Measurements from ENCODE around the gene KLHL40.
"Not testable (repeated sequence)": the region's sequence is repeated elsewhere in the genome, so short reads cannot be mapped to it uniquely, and the experiment has no call there.

Gene KLHL40

DNA sequence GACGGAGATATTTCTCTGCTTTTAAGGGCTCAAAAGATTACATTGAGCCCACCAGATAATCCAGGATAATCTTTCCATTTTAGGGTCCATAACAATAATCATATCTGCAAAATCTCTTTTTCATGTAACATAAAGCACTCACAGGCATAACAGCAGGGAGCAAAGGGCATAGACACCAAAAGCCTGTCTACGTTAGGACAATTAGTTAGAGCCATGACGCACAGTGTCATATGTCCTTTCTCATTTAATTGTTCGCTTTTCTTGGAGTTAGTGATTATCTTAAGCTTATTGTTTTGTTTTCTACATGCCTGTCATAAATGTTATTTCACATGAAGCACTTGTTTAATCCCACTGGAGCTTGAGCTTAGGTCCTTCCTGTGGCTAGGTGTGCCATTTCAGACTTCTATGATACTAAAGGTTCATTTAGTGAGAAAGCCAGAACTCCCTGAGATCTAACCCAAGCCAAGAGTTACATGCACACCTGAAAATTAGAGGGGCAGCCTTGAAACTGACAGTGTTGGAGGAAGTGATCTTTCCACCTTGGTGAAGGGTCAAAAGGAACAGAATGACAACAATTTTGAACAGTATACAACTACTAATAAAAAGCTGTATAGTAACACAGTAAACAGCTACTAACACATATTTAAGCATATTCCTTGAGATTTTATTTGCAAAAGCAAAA lies 29.0 kb downstream of the KLHL40 start:
- no peak for TF ChIP-seq ZNF274 (IDR thresholded peaks at IDR 0.05; ENCODE audit: low read depth, low read length)
- no peak overlapping the region for H3K4me3 ChIP-seq (ENCODE audit: low read length)

DNA sequence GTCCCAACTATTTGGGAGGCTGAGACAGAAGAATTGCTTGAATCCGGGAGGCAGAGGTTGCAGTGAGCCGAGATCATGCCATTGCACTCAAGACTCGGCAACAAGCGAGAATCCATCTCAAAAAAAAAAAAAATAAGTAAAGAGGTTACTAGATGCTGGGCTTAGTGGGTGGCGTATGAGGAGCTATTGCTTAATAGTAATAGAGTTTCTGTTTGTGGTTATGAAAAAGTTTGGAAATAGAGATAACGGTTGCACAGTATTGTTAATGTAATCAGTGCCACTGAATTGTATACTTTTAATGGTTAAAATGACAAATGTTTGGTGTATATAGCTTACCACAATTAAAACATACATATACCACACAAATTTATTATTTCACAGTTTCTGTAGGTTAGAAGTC lies 32.0 kb downstream of the KLHL40 start:
- no peak overlapping the region for H3K4me3 ChIP-seq (ENCODE audit: low read length)

DNA sequence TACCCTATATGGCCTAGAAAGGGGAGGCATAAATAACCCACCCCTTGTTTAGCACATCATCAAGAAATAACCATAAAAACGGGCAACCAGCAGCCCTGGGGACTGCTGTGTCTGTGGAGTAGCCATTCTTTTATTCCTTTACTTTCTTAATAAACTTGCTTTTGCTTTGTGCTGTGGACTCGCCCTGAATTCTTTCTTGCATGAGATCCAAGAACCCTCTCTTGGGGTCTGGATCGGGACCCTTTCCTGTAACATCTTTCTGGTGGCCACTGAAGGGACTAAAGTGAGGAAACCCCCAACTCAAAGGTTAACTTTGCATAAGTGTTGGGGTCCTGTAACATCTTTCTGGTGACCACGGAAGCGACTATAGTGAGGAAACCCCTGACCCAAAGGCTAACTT lies 33.0 kb downstream of the KLHL40 start:
- TF ChIP-seq ZNF274 (IDR thresholded peaks at IDR 0.05; ENCODE audit: low read depth, low read length) = no peak
- H3K4me3 ChIP-seq (ENCODE audit: low read length) = no peak overlapping the region

More for the DNA sequence above, 32.0 kb downstream of the KLHL40 start:
- no peak for TF ChIP-seq ZNF274 (IDR thresholded peaks at IDR 0.05; ENCODE audit: low read depth, low read length)

DNA sequence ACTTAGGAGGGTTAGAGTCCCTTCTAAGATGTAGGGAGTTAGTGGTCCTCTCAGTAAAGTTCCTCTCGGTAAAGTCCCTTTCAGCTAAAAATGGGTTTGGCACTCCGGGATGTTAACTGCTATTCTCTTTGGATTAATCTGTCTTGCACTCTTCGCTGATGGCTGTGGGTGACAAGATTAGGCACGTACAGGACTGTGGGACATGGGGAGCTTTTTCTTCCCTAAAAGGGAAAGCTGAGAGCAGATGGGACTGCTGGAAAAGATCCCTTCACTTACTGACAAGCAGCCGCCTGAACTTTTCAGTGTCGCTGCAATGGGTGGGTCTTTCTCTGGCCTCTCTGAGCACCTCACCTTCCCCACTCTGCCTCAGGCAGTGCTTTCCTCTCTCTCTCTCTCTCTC lies 33.7 kb downstream of the KLHL40 start:
- no peak for TF ChIP-seq ZNF274 (IDR thresholded peaks at IDR 0.05; ENCODE audit: low read depth, low read length)
- no peak overlapping the region for H3K4me3 ChIP-seq (ENCODE audit: low read length)

DNA sequence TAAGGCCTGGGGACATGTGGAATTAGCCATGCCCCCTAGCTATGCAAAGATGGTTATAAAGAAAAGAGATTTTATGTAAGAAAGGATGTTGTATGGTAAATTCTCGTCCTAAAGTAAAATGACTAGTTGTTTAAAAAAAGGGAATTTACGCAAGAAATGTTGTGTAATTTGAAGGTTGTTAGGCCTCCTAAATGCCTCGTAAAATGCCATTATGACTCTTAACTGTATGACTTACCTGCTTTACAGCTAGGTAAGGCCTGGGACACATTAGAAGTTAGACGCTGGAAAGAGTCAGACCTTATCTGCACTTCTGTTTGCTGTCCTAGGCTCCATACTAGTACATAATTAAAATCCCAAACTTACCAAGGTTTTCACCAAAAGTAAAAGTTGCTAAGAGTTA lies 34.8 kb downstream of the KLHL40 start:
- no peak for TF ChIP-seq ZNF274 (IDR thresholded peaks at IDR 0.05; ENCODE audit: low read depth, low read length)
- no peak overlapping the region for H3K4me3 ChIP-seq (ENCODE audit: low read length)

DNA sequence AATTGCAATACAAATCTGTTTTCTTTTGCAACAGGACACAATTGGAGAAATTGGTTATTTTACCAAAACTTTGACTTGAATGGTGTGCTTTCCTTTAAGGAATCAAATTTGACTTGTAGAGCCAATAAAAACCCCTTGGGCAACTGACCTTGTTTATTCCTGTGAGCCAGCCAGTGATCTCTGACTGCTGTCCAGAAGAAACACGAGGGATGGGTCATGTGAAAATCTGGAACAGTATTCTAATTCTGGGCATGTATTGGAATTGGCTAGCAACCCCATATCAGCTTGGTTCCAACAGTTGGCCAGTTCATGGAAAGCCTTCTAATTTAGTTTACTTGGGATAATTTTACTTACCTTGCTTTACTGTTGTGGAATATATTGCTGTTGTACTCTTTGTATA lies 36.4 kb downstream of the KLHL40 start:
- no peak for TF ChIP-seq ZNF274 (IDR thresholded peaks at IDR 0.05; ENCODE audit: low read depth, low read length)

DNA sequence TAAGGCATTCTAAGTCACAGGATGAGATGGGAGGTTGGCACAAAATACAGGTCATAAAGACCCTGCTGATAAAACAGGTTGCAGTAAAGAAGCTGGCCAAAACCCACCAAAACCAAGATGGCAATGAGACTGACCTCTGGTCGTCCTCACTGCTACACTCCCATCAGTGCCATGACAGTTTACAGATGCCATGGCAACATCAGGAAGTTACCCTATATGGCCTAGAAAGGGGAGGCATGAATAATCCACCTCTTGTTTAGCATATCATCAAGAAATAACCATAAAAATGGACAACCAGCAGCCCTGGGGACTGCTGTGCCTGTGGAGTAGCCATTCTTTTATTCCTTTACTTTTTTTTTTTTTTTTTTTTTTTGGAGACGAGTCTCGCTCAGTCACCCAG lies 37.1 kb downstream of the KLHL40 start:
- H3K4me3 ChIP-seq (ENCODE audit: low read length) = not testable (repeated sequence)

More for the DNA sequence above, 36.4 kb downstream of the KLHL40 start:
- H3K4me3 ChIP-seq (ENCODE audit: low read length) = no peak overlapping the region

DNA sequence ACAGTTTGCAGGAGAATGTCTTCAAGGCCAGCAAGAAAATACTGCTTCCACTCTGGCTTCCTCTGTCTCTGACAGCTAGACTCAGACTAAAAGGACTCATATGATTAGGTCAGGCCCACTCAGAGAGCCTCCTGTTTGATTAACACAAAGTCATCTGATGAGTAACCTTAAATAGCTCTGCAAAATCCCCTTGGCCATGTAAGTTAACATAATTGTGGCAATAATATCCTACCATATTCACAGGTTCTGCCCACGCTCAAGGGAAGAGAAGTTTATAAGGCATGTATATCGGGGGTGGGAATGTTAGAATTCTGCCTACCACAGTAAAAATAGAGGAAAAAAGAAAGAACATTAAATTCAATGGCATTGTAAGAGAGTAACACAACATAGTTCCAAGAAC lies 37.9 kb downstream of the KLHL40 start:
- TF ChIP-seq ZNF274 (IDR thresholded peaks at IDR 0.05; ENCODE audit: low read depth, low read length) = no peak
- no peak overlapping the region for H3K4me3 ChIP-seq (ENCODE audit: low read length)

DNA sequence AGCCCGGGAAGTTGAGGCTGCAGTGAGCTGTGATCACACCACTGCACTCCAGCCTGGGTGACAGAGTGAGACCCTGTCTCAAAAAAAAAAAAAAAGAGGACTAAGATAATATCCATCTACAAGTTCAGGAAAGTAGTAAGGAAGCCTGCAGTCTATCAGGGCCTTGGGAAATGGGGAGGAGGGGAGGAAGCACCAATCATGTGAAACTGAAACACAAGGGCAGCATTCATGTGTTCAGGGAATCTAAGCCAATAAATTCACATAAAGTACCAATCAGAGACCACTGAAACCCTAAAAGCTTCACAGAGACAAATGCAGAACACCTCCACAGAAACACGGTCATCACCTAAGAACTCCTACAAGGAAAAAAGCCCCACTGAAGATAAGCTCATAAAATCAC lies 40.1 kb downstream of the KLHL40 start:
- no peak for TF ChIP-seq ZNF274 (IDR thresholded peaks at IDR 0.05; ENCODE audit: low read depth, low read length)

DNA sequence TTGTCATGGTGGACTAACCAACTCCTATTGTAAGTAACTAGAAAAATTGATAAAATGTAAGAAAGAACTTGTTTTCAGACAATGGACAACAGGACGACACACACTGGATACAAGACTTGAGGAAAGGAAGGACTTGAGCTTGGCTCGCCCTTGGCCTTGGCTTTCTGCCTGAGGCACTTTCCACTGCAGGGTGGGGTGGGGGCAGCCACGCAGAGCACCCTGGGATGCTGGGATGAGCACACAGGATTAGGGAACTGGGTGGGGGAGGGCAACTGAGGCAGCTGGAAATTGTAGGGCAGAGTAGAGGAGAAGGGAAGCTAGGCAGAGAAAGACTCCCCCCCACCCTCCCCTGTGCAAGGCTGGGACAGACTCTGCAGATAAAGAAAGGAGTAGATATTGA lies 42.7 kb downstream of the KLHL40 start:
- H3K4me3 ChIP-seq (ENCODE audit: low read length) = no peak overlapping the region
- TF ChIP-seq ZNF274 (IDR thresholded peaks at IDR 0.05; ENCODE audit: low read depth, low read length) = no peak

More for the DNA sequence above, 40.1 kb downstream of the KLHL40 start:
- H3K4me3 ChIP-seq (ENCODE audit: low read length) = no peak overlapping the region

DNA sequence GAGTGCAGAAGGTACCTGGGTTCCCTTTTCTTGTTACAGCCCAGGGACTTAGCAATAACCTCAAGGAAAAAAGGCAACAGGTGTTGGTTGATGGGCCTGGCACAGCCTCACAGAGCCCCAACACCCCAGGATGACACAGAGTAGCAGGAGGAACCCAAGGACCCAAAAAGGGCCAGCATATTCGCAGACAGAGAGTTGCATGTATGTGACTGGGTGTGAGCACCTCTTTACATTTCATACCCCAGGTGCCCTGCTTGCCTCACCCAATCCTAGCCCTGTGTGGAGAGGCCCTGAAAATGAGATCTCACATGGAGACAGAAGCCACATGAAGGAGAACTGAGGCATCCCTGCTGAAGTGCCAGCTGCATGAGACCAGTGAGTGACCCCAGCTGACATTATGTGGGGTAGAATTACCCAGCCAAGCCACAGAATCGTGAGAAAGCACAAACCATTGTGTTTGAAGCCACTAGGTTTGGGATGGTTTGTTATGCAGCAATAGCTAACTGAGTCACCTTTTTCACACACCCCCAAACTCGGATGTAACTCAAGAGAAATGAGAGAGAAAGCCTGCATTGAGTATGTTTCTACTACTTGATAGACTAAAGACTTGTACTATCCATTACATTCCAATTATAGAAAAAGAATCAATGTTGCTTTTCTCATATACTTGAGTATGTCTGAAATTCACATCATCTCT lies 43.5 kb downstream of the KLHL40 start:
- H3K4me3 ChIP-seq (ENCODE audit: low read length) = no peak overlapping the region
- no peak for TF ChIP-seq ZNF274 (IDR thresholded peaks at IDR 0.05; ENCODE audit: low read depth, low read length)

DNA sequence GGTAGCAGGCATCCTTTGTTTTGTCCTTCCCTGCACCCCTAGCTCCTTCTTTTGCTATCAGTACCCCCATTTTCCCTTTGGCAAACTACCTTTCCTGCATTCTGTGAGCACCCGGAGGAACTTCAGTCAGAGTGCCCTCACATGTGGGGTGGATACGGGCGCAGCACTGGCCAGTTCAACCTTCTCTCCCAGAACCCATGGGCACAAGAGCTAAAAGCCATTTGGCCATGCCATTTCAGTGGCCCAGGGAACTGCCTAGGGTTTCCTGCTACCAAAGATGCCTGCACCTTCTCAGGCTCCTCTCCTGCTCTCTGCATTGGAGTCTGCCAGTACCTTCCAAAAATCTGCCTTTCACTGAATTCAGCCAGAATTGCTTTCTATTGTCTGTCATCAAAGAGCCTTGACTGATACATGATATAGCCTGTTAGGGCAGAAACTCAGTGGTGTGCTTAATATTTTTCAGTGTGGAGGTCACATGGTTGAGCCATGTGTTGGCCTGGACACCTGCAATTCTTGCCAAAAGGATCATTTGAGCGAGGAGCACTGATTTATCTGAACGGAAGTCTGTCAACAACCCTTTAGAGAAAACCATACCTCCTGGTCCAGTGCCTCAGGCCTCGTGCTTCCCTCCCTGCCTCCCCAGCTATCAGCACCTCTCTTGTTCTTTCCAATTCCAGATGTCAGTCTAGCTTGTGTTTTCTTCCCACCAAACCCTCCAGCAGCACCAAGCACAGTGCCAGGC lies 44.2 kb downstream of the KLHL40 start:
- no peak overlapping the region for H3K4me3 ChIP-seq (ENCODE audit: low read length)
- TF ChIP-seq ZNF274 (IDR thresholded peaks at IDR 0.05; ENCODE audit: low read depth, low read length) = no peak

DNA sequence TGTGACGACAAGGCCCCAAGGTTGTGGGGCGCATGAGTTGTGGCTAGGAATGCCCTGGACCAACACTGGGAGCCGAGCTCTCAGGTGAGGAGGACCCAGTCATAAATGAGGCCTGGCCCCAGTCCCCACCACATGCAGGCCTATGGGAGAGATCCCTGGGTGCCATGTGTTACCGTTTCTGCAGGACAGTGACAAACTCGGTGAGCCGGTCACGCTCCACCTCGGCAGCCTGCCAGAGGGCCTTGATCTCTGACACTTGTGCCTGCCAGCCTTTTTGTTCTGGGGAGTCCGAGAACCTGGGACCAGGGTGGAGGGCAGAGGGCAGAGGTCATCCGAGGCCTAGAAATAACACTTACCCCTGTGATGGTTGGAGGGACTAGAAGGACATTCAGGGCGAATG lies 45.0 kb downstream of the KLHL40 start:
- no peak for TF ChIP-seq ZNF274 (IDR thresholded peaks at IDR 0.05; ENCODE audit: low read depth, low read length)
- H3K4me3 ChIP-seq (ENCODE audit: low read length) = no peak overlapping the region

DNA sequence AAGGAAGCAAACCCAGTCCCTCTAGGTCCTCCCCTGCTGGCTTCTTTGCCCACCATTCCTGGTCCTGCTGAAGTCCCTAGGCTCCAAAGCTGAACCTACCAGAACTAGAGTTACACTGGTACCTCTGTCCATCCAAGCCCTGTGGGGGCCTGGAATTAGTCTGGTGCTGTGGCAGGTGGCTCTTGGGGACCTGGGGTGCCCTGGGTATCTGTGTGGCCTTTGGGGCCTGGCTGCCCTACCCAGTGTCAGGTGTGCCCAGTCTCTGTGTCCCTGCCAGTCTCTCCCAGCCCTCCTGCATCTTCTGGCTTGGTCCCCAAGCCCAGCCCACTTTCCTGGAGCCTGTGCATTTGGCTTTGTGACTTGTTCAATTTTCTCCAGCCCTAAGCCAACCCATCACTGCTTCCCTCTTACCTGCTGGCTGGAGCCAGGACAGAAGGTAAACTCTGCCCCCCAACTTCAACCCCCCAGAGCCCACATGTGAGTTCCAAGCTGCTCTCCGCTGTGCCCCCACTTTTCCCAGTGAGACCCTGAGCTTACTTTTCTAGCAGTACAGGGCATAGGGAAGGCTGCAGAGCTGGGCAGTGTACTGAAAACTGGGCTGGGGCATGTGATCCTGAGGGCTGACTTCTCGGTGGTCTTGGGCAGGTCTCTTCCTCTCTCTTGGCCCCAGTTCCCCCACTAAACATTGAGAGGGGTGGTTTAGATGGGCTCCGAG lies 45.5 kb downstream of the KLHL40 start:
- TF ChIP-seq ZNF274 (IDR thresholded peaks at IDR 0.05; ENCODE audit: low read depth, low read length) = no peak
- no peak overlapping the region for H3K4me3 ChIP-seq (ENCODE audit: low read length)
